Natural killer cell (primary cell): Measurements from ENCODE around the gene PLXNA4. TPM values are rescaled to one million over a fixed set of nuclear protein-coding genes. Genes with fewer than 3 reads are reported as not detected.

Source experiments
- ATAC-seq, 3 donors: fragments of 150-1000 bp in 2 of 3; fragments of 200-7000 bp in 1 of 3; cut with Tn5 transposase; 1 replicate in 1 of 3; 2 replicates in 2 of 3; pipeline ENCODE4 v1.10.0; 2021; ENCODE audit warnings: mild to moderate bottlenecking in 2 of 3, moderate library complexity in 2 of 3
- DNase-seq, 2 donors: peaks; one replicate each; pipeline versions ENCODE4 v3.0.0 to v3.0.0-alpha.2; 2013 to 2021; ENCODE audit warnings: mixed read lengths in 1 of 2
- H3K27ac ChIP-seq: one replicate; pipeline ENCODE4 v1.5.1; 2013; ENCODE audit warnings: mild to moderate bottlenecking, low read length
- H3K27me3 ChIP-seq: one replicate; pipeline ENCODE4 v1.6.1; 2013; ENCODE audit warnings: low read length; ENCODE audit not compliant: control insufficient read depth, insufficient read depth
- H3K36me3 ChIP-seq: one replicate; pipeline ENCODE4 v1.6.1; 2013; ENCODE audit warnings: low read length; ENCODE audit not compliant: control insufficient read depth, insufficient read depth
- H3K4me1 ChIP-seq: one replicate; pipeline ENCODE4 v1.6.1; 2013; ENCODE audit warnings: low read length; ENCODE audit not compliant: control insufficient read depth, insufficient read depth
- H3K4me3 ChIP-seq: one replicate; pipeline ENCODE4 v1.5.1; 2013; ENCODE audit warnings: low read length
- H3K9me3 ChIP-seq: one replicate; pipeline ENCODE4 v1.6.1; 2013; ENCODE audit warnings: low read length; ENCODE audit not compliant: control insufficient read depth, insufficient read depth
- H3K27ac Mint-ChIP-seq, 2 donors: one replicate each; pipeline ENCODE4 v1.8.0; 2022; ENCODE audit warnings: mild to moderate bottlenecking in 2 of 2, mixed read lengths in 2 of 2, moderate library complexity in 1 of 2
- H3K27me3 Mint-ChIP-seq, 2 donors: one replicate each; pipeline ENCODE4 v1.8.0; 2022; ENCODE audit warnings: low read depth in 2 of 2, mixed read lengths in 2 of 2
- H3K36me3 Mint-ChIP-seq: one replicate; pipeline ENCODE4 v1.8.0; 2022; ENCODE audit warnings: mixed read lengths
- H3K4me1 Mint-ChIP-seq, 2 donors: one replicate each; pipeline ENCODE4 v1.8.0; 2022; ENCODE audit warnings: mixed read lengths in 2 of 2
- H3K4me3 Mint-ChIP-seq: one replicate; pipeline ENCODE4 v1.8.0; 2022; ENCODE audit warnings: mild to moderate bottlenecking, moderate library complexity, mixed read lengths
- H3K9me3 Mint-ChIP-seq, 2 donors: one replicate each; pipeline ENCODE4 v1.8.0; 2022; ENCODE audit warnings: mixed read lengths in 2 of 2
- CTCF ChIP-seq: fragments of 200-600 bp; IDR thresholded peaks from one replicate; pipeline ENCODE4 v1.8.0; 2022; ENCODE audit warnings: antibody characterized with exemption
- whole genome bisulfite sequencing: methylation state at CpG from one replicate; pipeline ENCODE4 v1.1.7; 2013; ENCODE audit warnings: missing lambda C conversion rate; ENCODE audit not compliant: insufficient coverage; 5-methylcytosine and 5-hydroxymethylcytosine counted together
- intact Hi-C: fragments of 100-400 bp; cut with micrococcal nuclease; formaldehyde crosslinking; loops from one replicate; pipeline ENCODE4 v1.14.2; 2022
- total RNA-seq, 4 donors: library from RNA; stranded (reverse); fragments of 120-200 nt in 1 of 4; gene quantifications; one replicate each; pipeline versions ENCODE4 v1.2.3 to v1.2.4, GENCODE V29; 2013 to 2022

Gene PLXNA4
- total RNA-seq, 3 donors from 2014 or later (not counting 1 experiment from before 2014, with no cell fraction given): 5.1 to 15.3 (median 10.9) TPM

GRCh38 chr7:132446666-132447278 lies 129.5 kb downstream of the PLXNA4 start:
- H3K9me3 ChIP-seq: no peaks in the 10 kb centered on the region
- WGBS: 89% methylated on average over 7 of the region's 8 CpGs
- Mint-ChIP-seq H3K36me3 (no peaks in the 10 kb centered on the region), H3K4me3 (no peak overlapping the region), H3K9me3 (no peaks in the 10 kb centered on the region), H3K27ac (peak overlapping the region; percentile 38 to 53), H3K4me1 (peaks cover 71 to 80% of the 10 kb centered on the region in 2 donors), H3K27me3 (peaks cover 0 to 8% of the 10 kb centered on the region in 2 donors)
- DNase-seq: no peak
- no peak for ATAC-seq
- intact Hi-C loops: no loop called here
- H3K27ac ChIP-seq: no peak overlapping the region
- H3K4me1 ChIP-seq: peaks cover 64% of the 10 kb centered on the region
- H3K4me3 ChIP-seq: no peak overlapping the region
- no peak for TF ChIP-seq CTCF
- no peaks in the 10 kb centered on the region for H3K36me3 ChIP-seq
- H3K27me3 ChIP-seq: no peaks in the 10 kb centered on the region

GRCh38 chr7:132446260-132446659 lies 130.0 kb downstream of the PLXNA4 start:
- 45% methylated on average over 3 of the region's 3 CpGs for WGBS
- no peaks in the 10 kb centered on the region for H3K36me3 Mint-ChIP-seq
- no peak overlapping the region for H3K4me3 ChIP-seq
- H3K27me3 Mint-ChIP-seq: peaks cover 0 to 8% of the 10 kb centered on the region in 2 donors
- ATAC-seq (no peak), DNase-seq (no peak)
- H3K4me1 ChIP-seq: peaks cover 61% of the 10 kb centered on the region
- TF ChIP-seq CTCF: no peak
- H3K4me3 Mint-ChIP-seq: no peak overlapping the region
- peaks cover 71 to 77% of the 10 kb centered on the region in 2 donors for H3K4me1 Mint-ChIP-seq
- no peaks in the 10 kb centered on the region for H3K9me3 ChIP-seq
- intact Hi-C loops: no loop called here
- H3K9me3 Mint-ChIP-seq: no peaks in the 10 kb centered on the region
- H3K27ac Mint-ChIP-seq: peak overlapping the region; percentile 38 to 53
- no peaks in the 10 kb centered on the region for H3K36me3 ChIP-seq
- no peak overlapping the region for H3K27ac ChIP-seq
- H3K27me3 ChIP-seq: no peaks in the 10 kb centered on the region

GRCh38 chr7:132443761-132444520 lies 132.3 kb downstream of the PLXNA4 start:
- no peak overlapping the region for H3K4me3 Mint-ChIP-seq
- TF ChIP-seq CTCF: no peak
- Histone ChIP-seq H3K4me3 (no peak overlapping the region), H3K36me3 (no peaks in the 10 kb centered on the region), H3K9me3 (no peaks in the 10 kb centered on the region), H3K27me3 (no peaks in the 10 kb centered on the region), H3K4me1 (peaks cover 44% of the 10 kb centered on the region), H3K27ac (no peak overlapping the region)
- ATAC-seq (no peak), DNase-seq (peak in 1 of 2 donors; percentile 23)
- H3K9me3 Mint-ChIP-seq: no peaks in the 10 kb centered on the region
- 100% methylated on average over 5 of the region's 5 CpGs for whole genome bisulfite sequencing
- H3K27me3 Mint-ChIP-seq: peaks cover 0 to 8% of the 10 kb centered on the region in 2 donors
- intact Hi-C loops: no loop called here
- H3K27ac Mint-ChIP-seq: peak overlapping the region; percentile 21 to 63
- peaks cover 66 to 69% of the 10 kb centered on the region in 2 donors for H3K4me1 Mint-ChIP-seq
- no peaks in the 10 kb centered on the region for H3K36me3 Mint-ChIP-seq
